Lung microvascular endothelial cell (primary cell): ENCODE results near the gene TSPYL2. TPM values are rescaled to one million over a fixed set of nuclear protein-coding genes. Genes with fewer than 3 reads are reported as not detected.

Experiments
- DNase-seq, 2 donors: peaks; one replicate each; pipeline versions ENCODE4 v3.0.0 to v3.0.0-alpha.2; 2010; ENCODE audit warnings: low read depth in 2 of 2
- total RNA-seq: library from RNA; depleted of rRNA; stranded (reverse); fragments of >200 nt; gene quantifications from 2 replicates; pipeline ENCODE4 v1.2.1, GENCODE V29; 2014

The TSPYL2 gene
- total RNA-seq, 1 donor from 2014 or later: 7.7 TPM

GRCh38 chrX:53125506-53125905, 43.3 kb downstream of the TSPYL2 start:
- no peak for DNase-seq

GRCh38 chrX:53126377-53126776, 44.2 kb downstream of the TSPYL2 start:
- no peak for DNase-seq

GRCh38 chrX:53128097-53128749, 46.1 kb downstream of the TSPYL2 start:
- no peak for DNase-seq

GRCh38 chrX:53133400-53133799, 51.2 kb downstream of the TSPYL2 start:
- no peak for DNase-seq

GRCh38 chrX:53135581-53135980, 53.4 kb downstream of the TSPYL2 start:
- DNase-seq: no peak

Other genes starting within 250 kb of the TSPYL2 start
- gene XAGE3, start 214.3 kb upstream of the TSPYL2 start, total RNA-seq: not detected in 2 replicates
- gene FAM156B, start 185.0 kb upstream of the TSPYL2 start, total RNA-seq: 4.6 and 6.0 TPM in 2 replicates
- 3.5 and 4.4 TPM in 2 replicates for gene FAM156A, start 123.8 kb upstream of the TSPYL2 start, total RNA-seq
- gene GPR173, start 33.6 kb upstream of the TSPYL2 start, total RNA-seq: 0.44 and 1.4 TPM in 2 replicates
- 3.7 and 6.0 TPM in 2 replicates for gene KANTR, start 11.8 kb downstream of the TSPYL2 start, total RNA-seq
- 49.8 and 78.2 TPM in 2 replicates for gene KDM5C, start 142.8 kb downstream of the TSPYL2 start, total RNA-seq
- 0.20 and 0.44 TPM in 2 replicates for gene IQSEC2, start 199.2 kb downstream of the TSPYL2 start, total RNA-seq